Measurements from ENCODE around the gene WDR7. TPM values are rescaled to one million over a fixed set of nuclear protein-coding genes. Genes with fewer than 3 reads are reported as not detected.

Gene WDR7
- total RNA-seq, 1 experiment from 2014 or later: 7.8 TPM

DNA sequence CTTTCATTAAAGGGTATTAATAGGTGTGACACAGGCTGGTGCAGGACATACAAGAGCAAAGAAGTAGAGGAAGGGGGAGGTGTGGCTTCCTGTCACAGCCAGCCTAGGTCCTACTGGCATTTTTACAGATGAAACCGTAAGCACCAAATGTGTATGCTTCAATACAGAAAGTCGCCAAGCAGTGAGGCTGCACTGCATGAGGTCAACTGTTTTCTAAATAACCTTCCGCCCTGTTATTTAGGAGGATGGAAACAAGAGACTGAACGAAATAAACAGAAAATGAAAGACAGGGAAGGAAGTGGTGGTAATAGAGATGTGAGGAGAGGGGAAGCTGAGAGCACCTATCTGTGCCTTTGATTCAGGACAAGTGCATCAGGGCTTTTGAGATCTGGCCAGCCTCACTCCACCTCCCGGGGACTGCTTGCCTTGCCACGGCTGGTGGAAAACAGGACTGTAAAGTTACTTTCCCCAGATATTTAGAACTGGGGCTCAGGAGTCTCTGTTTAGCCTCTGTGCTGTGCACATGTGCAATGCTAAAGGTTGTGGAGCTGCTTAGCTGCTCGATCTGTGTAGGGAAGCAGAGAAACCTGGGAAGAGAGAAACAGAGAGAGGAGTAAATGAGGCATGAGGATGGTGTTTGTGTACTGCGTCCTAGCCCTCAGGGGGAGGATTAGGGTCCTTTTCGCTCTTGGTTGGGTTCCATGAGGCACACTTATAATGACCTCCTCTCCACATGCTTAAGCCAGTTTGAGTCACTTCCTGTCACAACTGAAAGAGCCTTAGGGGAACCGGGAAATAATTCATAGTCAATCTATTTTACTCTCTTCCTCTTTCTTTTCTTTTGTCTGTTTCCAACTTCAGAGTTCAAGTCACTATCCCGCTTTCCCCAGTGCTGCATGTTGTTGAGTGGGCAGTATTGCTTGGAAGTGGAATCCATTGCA, 433.4 kb downstream of the WDR7 start:
- ChIA-PET CTCF (no interaction called here), POLR2A (no interaction called here)
- H3K27ac Mint-ChIP-seq (ENCODE audit: unreplicated experiment): no peak overlapping the region
- Histone ChIP-seq H3K9me3 (no peaks in the 10 kb centered on the region), H3K36me3 (ENCODE audit: control insufficient read depth, insufficient read depth, low read length) (no peaks in the 10 kb centered on the region), H3K27me3 (replicated peaks; ENCODE audit: control insufficient read depth, insufficient read depth, low read length) (no peaks in the 10 kb centered on the region), H3K4me1 (no peaks in the 10 kb centered on the region), H3K4me3 (ENCODE audit: low read depth, low read length) (no peak overlapping the region)
- no peak overlapping the region for H3K4me3 Mint-ChIP-seq (ENCODE audit: unreplicated experiment)
- H3K4me1 Mint-ChIP-seq (ENCODE audit: low read depth, unreplicated experiment): no peaks in the 10 kb centered on the region
- BruUV-seq (replicated peaks): no TSS peak
- intact Hi-C loops (cut with micrococcal nuclease; ENCODE audit: unreplicated experiment): no loop called here
- no peaks in the 10 kb centered on the region for H3K9me3 Mint-ChIP-seq (ENCODE audit: unreplicated experiment)
- no peaks in the 10 kb centered on the region for H3K27me3 Mint-ChIP-seq (ENCODE audit: insufficient read depth, unreplicated experiment)
- TF ChIP-seq CTCF (IDR thresholded peaks at IDR 0.05; ENCODE audit: insufficient read depth in 1 of 2, low read depth in 1 of 2, low read length in 1 of 2, severe bottlenecking in 1 of 2, unreplicated experiment in 1 of 2): no peak
- H3K36me3 Mint-ChIP-seq (ENCODE audit: insufficient read depth, unreplicated experiment): no peaks in the 10 kb centered on the region
- no peak for DNase-seq

- H3K27ac Mint-ChIP-seq (ENCODE audit: unreplicated experiment): no peak overlapping the region
- no peaks in the 10 kb centered on the region for H3K36me3 Mint-ChIP-seq (ENCODE audit: insufficient read depth, unreplicated experiment)
- H3K27me3 ChIP-seq (replicated peaks; ENCODE audit: control insufficient read depth, insufficient read depth, low read length): no peaks in the 10 kb centered on the region
- no peaks in the 10 kb centered on the region for H3K27me3 Mint-ChIP-seq (ENCODE audit: insufficient read depth, unreplicated experiment)
- ChIA-PET POLR2A (no interaction called here), CTCF (no interaction called here)
- no peaks in the 10 kb centered on the region for H3K9me3 Mint-ChIP-seq (ENCODE audit: unreplicated experiment)
- no peaks in the 10 kb centered on the region for H3K4me1 ChIP-seq
- no peaks in the 10 kb centered on the region for H3K36me3 ChIP-seq (ENCODE audit: control insufficient read depth, insufficient read depth, low read length)
- intact Hi-C loops (cut with micrococcal nuclease; ENCODE audit: unreplicated experiment): no loop called here
- no peaks in the 10 kb centered on the region for H3K9me3 ChIP-seq
- no peak overlapping the region for H3K4me3 Mint-ChIP-seq (ENCODE audit: unreplicated experiment)
- no peak for DNase-seq
- TF ChIP-seq CTCF (IDR thresholded peaks at IDR 0.05; ENCODE audit: insufficient read depth in 1 of 2, low read depth in 1 of 2, low read length in 1 of 2, severe bottlenecking in 1 of 2, unreplicated experiment in 1 of 2): no peak
- BruUV-seq (replicated peaks): no TSS peak
- no peak overlapping the region for H3K4me3 ChIP-seq (ENCODE audit: low read depth, low read length)
- no peaks in the 10 kb centered on the region for H3K4me1 Mint-ChIP-seq (ENCODE audit: low read depth, unreplicated experiment)
These were observed 434.2 kb downstream of the WDR7 start for GRCh38 chr18:57085371-57085770.

DNA sequence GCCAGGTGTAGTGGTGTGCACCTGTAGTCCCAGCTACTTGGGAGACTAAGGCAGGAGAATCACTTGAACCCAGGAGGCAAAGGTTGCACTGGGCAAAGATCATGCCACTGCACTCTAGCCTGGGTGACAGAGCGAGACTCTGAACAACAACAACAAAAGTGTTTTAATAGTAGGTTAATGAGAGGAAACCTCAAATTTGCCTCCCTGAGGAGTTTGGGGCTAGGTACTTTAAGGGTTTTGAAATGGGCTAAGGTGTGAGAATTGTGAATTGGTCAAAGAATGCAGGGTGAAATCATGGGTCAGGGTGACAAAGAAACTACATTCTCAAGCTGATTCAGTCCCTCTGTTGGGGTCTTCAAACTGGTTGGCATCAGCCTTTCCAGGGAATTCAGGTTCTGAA, 435.0 kb downstream of the WDR7 start:
- CTCF ChIA-PET: no interaction called here
- POLR2A ChIA-PET: no interaction called here
- no peak for TF ChIP-seq CTCF (IDR thresholded peaks at IDR 0.05; ENCODE audit: insufficient read depth in 1 of 2, low read depth in 1 of 2, low read length in 1 of 2, severe bottlenecking in 1 of 2, unreplicated experiment in 1 of 2)
- Mint-ChIP-seq H3K36me3 (ENCODE audit: insufficient read depth, unreplicated experiment) (no peaks in the 10 kb centered on the region), H3K9me3 (ENCODE audit: unreplicated experiment) (no peaks in the 10 kb centered on the region), H3K4me1 (ENCODE audit: low read depth, unreplicated experiment) (no peaks in the 10 kb centered on the region), H3K27me3 (ENCODE audit: insufficient read depth, unreplicated experiment) (no peaks in the 10 kb centered on the region), H3K4me3 (ENCODE audit: unreplicated experiment) (no peak overlapping the region), H3K27ac (ENCODE audit: unreplicated experiment) (no peak overlapping the region)
- BruUV-seq (replicated peaks): no TSS peak
- Histone ChIP-seq H3K27me3 (replicated peaks; ENCODE audit: control insufficient read depth, insufficient read depth, low read length) (no peaks in the 10 kb centered on the region), H3K36me3 (ENCODE audit: control insufficient read depth, insufficient read depth, low read length) (no peaks in the 10 kb centered on the region), H3K4me1 (no peaks in the 10 kb centered on the region), H3K9me3 (no peaks in the 10 kb centered on the region), H3K4me3 (ENCODE audit: low read depth, low read length) (no peak overlapping the region)
- intact Hi-C loops (cut with micrococcal nuclease; ENCODE audit: unreplicated experiment): no loop called here
- DNase-seq: no peak

Other genes with a start within 250 kb of the WDR7 start
- gene TXNL1, start 12.8 kb upstream of the WDR7 start, total RNA-seq (2022): 46.9 and 49.0 TPM in 2 replicates